Metanephros (tissue), 1 donor: ENCODE results near the gene BICC1. TPM values are rescaled to one million over a fixed set of nuclear protein-coding genes. Genes with fewer than 3 reads are reported as not detected.

Experiments used
- total RNA-seq: library from RNA; depleted of rRNA; stranded (reverse); fragments of >200 nt; gene quantifications from one replicate; pipeline ENCODE4 v1.2.3, GENCODE V29; 2014

Gene BICC1
- 70.7 TPM for total RNA-seq

GRCh38 chr10:58512491-58513187 is at the start of gene BICC1:
Gene BICC1 (plus strand): TSS chr10:58512872. CDS start chr10:58513144, 272 bp downstream.

Other genes starting within 250 kb of the BICC1 start
- gene IPMK, start 245.0 kb upstream of the BICC1 start, total RNA-seq: 7.0 TPM
- gene CISD1, start 243.7 kb upstream of the BICC1 start, total RNA-seq: 22.5 TPM
- 17.9 TPM for gene UBE2D1, start 177.9 kb upstream of the BICC1 start, total RNA-seq
- gene TFAM, start 127.5 kb upstream of the BICC1 start, total RNA-seq: 26.9 TPM